ENCODE results near the gene ATP6V0A1.

Gene ATP6V0A1

DNA sequence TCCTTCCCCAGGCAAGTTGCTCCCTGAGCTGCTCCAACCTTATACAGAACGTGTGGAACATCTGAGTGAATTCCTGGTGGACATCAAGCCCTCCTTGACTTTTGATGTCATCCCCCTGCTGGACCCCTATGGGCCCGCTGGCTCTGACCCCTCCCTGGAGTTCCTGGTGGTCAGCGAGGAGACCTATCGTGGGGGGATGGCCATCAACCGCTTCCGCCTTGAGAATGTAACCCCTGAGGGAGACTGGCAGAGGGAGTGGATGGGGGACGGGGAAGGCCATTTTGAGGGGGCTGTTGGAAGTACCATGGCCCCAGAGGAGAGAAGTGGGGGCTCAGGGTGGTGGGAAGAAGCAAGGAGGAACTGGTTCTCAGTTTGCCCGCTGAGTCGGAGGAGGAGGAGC lies 105.3 kb downstream of the ATP6V0A1 start:
- FAIRE-seq: no peak

DNA sequence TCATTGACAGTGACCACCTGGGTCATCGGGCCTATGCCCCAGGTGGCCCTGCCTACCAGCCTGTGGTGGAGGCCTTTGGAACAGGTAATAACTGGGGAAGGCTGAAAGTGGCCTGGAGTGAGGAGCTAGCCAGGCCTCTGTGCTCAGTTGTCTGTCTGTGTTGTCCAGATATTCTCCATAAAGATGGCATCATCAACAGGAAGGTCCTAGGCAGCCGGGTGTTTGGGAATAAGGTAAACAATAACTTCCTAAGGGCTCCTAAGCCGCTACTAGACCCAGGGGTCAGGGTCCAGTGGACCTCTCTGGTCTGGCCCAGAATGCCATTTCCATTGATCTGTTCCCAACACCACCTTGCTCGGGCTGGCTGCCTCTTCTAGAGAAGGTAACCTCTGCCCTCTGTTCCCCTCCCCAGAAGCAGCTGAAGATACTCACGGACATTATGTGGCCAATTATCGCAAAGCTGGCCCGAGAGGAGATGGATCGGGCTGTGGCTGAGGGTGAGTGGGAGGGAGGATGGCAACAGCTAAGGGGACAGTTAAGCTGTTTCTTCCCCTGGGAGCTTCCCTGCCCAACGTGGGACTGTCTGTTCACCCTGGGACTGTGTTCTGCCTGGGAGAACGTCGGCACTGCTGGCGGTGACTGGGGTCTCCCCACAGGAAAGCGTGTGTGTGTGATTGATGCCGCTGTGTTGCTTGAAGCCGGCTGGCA lies 106.3 kb downstream of the ATP6V0A1 start:
- FAIRE-seq: no peak

DNA sequence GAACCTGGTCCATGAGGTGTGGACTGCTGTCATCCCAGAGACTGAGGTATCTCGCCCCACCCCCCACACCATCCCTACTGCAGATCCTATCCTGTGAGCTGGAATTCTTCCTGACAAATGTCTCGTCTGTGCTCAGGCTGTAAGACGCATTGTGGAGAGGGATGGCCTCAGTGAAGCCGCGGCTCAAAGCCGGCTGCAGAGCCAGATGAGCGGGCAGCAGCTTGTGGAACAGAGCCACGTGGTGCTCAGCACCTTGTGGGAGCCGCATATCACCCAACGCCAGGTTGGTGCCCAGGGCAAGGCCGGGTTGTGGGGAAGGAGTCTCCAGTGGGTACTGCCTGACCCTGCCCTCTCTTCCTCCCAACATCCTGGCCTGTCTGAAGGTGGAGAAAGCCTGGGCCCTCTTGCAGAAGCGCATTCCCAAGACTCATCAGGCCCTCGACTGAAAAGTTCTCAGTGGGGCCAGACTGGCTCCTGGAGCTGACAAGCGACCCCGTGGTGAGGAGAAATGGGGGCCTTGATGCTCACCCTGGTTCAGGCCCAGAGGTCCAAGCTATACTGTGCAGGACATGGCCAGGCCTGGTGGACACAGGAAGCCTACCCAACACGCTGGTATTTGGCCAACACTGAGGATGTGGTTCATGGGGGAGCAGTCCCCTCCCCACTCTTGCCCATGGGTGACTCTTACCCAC lies 107.0 kb downstream of the ATP6V0A1 start:
- no peak for FAIRE-seq

DNA sequence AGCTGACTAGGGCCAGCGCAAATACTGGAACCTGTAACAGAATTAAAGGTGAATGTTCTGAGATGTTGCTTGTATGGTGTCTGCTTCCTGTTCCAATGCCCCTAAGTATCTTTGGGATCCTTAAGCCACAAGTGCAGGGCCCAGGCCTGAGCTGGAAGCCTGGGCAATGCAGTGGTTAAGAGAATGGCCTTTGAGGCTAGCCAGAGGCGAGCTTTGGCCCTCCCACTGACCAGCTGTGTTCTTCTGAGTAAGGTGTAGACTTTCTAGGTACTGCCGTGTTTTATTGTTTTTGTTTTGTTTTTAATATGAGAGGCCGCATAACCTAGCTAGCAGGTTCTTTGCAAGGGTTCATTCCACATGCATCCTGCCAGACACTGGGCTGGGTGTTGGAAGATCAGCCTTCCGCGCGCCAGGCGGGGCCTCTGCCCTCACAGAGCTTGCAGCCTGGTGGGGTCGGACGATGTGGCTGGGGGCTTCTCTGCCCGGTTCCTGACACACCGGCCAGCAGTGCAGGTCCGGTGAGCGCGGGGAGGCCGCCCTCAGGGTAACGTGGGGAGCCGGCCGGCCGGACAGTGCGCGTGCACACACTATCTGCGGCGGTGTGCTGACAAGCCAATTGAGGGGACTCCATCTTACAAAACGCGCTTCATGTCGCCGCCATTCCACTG lies 107.7 kb downstream of the ATP6V0A1 start:
- no peak for FAIRE-seq

DNA sequence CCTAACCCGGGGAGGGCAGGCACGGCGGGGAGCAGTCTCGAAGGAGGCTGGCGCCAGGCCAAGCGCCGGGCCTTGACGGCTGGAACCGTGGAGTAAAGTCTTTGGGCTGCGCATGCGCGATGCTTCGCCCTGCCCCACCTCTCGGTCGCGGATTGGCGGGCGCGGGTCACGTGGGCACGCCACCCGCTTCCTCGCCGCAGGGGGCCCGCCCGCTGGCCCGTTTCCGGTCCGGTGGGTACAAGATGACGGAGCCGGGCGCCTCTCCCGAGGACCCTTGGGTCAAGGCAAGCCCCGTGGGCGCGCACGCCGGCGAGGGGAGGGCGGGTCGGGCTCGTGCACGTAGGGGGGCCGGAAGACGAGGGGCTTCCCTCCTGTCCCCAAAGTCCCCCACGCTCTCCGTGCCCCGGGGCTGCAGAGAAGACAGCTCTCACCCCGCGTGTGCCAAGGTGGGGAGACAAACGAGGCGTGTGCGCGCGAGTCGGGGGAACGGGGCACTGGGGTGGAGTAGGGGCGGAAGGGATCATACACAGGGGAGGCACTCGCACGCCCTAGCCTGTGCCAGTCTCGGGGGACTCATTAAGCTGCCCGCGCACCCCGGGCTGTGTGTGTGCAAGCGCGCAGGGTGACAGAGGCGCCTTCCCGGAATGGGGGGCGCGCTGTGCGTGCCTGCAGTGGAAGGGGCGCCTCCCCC lies 108.3 kb downstream of the ATP6V0A1 start, which contains the start of gene MLX:
TSS of gene MLX (plus strand) at position 218 of the 691 bp plus-strand sequence. CDS start at position 243, 25 bp downstream.
- no peak for FAIRE-seq

DNA sequence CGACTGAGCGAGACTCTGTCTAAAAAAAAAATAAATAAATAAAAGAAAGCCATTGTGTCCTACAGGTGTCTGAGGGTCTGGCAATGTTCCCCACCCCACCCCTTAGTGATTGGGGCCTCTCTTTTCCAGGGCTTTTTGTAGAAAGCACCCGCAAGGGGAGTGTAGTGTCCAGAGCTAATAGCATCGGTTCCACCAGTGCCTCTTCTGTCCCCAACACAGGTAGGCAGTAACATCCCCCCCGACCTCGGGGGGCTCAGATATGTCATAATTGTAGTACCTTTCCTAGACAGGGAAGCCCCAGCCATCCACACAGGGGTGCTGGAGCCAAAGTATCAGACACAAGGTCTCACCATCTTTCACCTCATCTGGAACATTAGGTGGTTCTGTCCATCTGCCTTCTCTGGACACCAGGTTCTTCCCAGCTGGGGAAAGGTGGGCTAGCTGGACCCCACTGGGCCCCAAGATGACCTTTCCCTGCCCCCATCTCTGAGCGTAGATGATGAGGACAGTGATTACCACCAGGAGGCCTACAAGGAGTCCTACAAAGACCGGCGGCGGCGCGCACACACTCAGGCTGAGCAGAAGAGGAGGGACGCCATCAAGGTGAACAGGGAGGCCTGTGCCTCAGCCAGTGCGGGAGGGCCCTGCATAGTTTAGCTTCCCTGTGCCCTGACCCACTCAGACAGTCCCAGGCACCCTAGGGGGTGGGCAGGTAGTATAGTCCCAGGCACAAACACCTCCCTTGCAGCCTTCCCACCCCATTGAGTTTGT lies 109.8 kb downstream of the ATP6V0A1 start:
- FAIRE-seq: no peak

DNA sequence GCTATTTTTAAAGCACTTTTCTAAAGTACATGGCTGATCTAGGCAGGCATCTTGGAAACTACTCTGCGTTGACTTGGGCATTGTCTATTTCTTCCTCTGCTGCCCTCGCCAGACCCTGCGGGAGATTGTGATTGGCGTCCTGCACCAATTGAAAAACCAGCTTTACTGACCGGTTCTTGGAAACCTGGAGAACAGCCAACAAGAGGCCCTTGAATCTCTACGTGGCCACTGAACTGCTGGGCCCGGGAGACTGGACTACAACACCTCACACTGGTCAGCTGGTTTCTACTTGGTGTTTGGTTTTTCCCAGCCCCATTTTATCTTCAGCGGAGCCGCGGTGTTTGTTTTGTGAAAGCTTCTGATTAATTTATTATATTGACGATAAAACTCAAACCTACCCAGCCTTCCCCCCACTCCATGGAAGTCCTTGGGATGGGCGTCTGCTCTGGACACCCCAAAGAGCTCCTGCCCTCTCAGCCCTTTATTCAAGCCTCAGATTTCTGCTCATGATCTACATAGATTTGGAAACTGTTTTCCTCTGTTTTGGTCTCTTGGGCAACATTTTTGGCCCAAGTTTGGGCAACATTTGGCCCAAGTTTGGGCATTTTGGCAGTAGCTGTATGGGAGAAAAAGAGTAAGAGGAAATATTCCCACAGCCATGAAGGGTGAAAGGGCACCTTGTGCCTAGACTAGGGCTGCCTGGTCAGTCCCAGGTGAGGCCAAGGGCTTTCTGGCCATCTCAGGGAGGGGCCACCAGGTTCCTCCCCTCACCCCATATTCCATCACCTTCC lies 113.0 kb downstream of the ATP6V0A1 start:
- FAIRE-seq: no peak

All from G401.6 (cell line).